Endothelial cell (in vitro differentiated cells): ENCODE results near the gene SMARCC1. TPM values are rescaled to one million over a fixed set of nuclear protein-coding genes. Genes with fewer than 3 reads are reported as not detected.

Experiments used
- DNase-seq: peaks from one replicate; pipeline ENCODE4 v3.0.0; 2021; ENCODE audit warnings: low spot score
- H3K27ac Mint-ChIP-seq: one replicate; pipeline ENCODE4 v1.8.0; 2021; ENCODE audit warnings: mixed read lengths, inconsistent platforms; ENCODE audit not compliant: unreplicated experiment
- H3K27me3 Mint-ChIP-seq: one replicate; pipeline ENCODE4 v1.8.0; 2021; ENCODE audit warnings: mild to moderate bottlenecking, moderate library complexity, mixed read lengths, inconsistent platforms; ENCODE audit not compliant: unreplicated experiment
- H3K36me3 Mint-ChIP-seq: one replicate; pipeline ENCODE4 v1.8.0; 2021; ENCODE audit warnings: mild to moderate bottlenecking, low read depth, mixed read lengths, inconsistent platforms; ENCODE audit not compliant: unreplicated experiment
- H3K4me1 Mint-ChIP-seq: one replicate; pipeline ENCODE4 v1.8.0; 2021; ENCODE audit warnings: mild to moderate bottlenecking, mixed read lengths, inconsistent platforms; ENCODE audit not compliant: unreplicated experiment
- H3K4me3 Mint-ChIP-seq: one replicate; pipeline ENCODE4 v1.8.0; 2021; ENCODE audit warnings: mild to moderate bottlenecking, mixed read lengths, inconsistent platforms; ENCODE audit not compliant: unreplicated experiment
- H3K9me3 Mint-ChIP-seq: one replicate; pipeline ENCODE4 v1.8.0; 2021; ENCODE audit warnings: mixed read lengths, inconsistent platforms; ENCODE audit not compliant: unreplicated experiment
- total RNA-seq: library from RNA; stranded (reverse); fragmentation: NEBNext Ultra II Directional; extraction: Animal tissue kit (Norgen Biotek cat#: 25700); gene quantifications from one replicate; pipeline ENCODE4 v1.2.1, GENCODE V29; 2021; ENCODE audit not compliant: unreplicated experiment
- TF ChIP-seq, protein P1 (sequence below): fragments of 200-600 bp; sonication (generic); IDR thresholded peaks from one replicate; pipeline ENCODE4 v1.5.0; 2021; ENCODE audit warnings: antibody characterized with exemption; ENCODE audit not compliant: unreplicated experiment

Gene SMARCC1
- total RNA-seq, 1 donor from 2014 or later, result 138 TPM

- TF ChIP-seq, protein P1, sequence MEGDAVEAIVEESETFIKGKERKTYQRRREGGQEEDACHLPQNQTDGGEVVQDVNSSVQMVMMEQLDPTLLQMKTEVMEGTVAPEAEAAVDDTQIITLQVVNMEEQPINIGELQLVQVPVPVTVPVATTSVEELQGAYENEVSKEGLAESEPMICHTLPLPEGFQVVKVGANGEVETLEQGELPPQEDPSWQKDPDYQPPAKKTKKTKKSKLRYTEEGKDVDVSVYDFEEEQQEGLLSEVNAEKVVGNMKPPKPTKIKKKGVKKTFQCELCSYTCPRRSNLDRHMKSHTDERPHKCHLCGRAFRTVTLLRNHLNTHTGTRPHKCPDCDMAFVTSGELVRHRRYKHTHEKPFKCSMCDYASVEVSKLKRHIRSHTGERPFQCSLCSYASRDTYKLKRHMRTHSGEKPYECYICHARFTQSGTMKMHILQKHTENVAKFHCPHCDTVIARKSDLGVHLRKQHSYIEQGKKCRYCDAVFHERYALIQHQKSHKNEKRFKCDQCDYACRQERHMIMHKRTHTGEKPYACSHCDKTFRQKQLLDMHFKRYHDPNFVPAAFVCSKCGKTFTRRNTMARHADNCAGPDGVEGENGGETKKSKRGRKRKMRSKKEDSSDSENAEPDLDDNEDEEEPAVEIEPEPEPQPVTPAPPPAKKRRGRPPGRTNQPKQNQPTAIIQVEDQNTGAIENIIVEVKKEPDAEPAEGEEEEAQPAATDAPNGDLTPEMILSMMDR, result no peak
- Mint-ChIP-seq H3K4me3 (no peak overlapping the region), H3K27me3 (no peaks in the 10 kb centered on the region), H3K9me3 (no peaks in the 10 kb centered on the region), H3K27ac (no peak overlapping the region), H3K4me1 (peaks cover 4% of the 10 kb centered on the region), H3K36me3 (peaks cover 43% of the 10 kb centered on the region)
- DNase-seq, result no peak
Observed at GRCh38 chr3:47605652-47606051, 176.0 kb downstream of the SMARCC1 start.

DNA sequence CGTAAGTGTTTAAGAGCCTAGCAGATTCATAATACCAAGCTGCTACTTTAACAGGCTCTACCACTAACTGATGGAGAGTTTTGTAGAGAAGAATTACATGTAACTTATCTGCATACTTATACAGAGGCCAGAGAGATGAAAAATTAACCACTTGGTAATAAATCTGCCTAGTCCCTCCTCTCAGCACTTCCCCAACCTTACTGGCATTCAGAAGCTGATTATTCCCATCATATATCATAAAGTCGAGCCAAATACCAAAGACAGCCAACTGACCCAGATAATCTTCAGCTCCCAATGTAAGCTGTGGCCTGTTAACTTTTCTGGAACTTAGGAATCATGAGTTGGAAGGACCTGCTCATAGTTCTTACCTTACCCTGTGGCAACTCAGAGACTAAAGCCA is 177.5 kb downstream of the SMARCC1 start:
- Mint-ChIP-seq H3K4me3 (no peak overlapping the region), H3K27ac (no peak overlapping the region), H3K4me1 (no peaks in the 10 kb centered on the region), H3K36me3 (peaks cover 39% of the 10 kb centered on the region), H3K27me3 (no peaks in the 10 kb centered on the region), H3K9me3 (no peaks in the 10 kb centered on the region)
- no peak for DNase-seq
- TF ChIP-seq, protein P1, result no peak

DNA sequence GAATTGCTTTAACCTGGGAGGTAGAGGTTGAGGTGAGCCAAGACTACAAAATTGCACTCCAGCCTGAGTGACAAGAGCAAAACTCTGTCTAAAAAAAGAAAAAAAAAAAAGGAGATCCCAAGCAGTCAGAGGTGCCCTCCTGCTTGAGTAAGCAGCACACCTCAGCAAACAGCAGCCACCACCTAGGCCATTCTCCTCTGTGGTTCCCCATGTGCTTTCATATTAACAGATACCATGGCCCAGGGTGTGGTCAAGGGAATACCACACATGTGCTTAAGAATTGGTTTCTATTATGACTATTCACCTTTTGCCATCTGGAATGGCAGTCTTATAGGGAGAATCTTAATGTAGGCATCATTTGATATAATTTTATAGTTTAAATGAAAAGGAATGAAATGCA is 178.4 kb downstream of the SMARCC1 start:
- Mint-ChIP-seq H3K9me3 (no peaks in the 10 kb centered on the region), H3K27me3 (no peaks in the 10 kb centered on the region), H3K4me1 (no peaks in the 10 kb centered on the region), H3K4me3 (no peak overlapping the region), H3K27ac (no peak overlapping the region), H3K36me3 (peaks cover 38% of the 10 kb centered on the region)
- no peak for DNase-seq
- TF ChIP-seq, protein P1, result no peak

- H3K4me1 Mint-ChIP-seq, result no peaks in the 10 kb centered on the region
- TF ChIP-seq, protein P1, result no peak
- no peak overlapping the region for H3K4me3 Mint-ChIP-seq
- H3K9me3 Mint-ChIP-seq, result no peaks in the 10 kb centered on the region
- H3K27me3 Mint-ChIP-seq, result peaks cover 2% of the 10 kb centered on the region
- H3K36me3 Mint-ChIP-seq, result peaks cover 42% of the 10 kb centered on the region
- no peak for DNase-seq
- H3K27ac Mint-ChIP-seq, result no peak overlapping the region
Observed at GRCh38 chr3:47601281-47601680, 180.4 kb downstream of the SMARCC1 start.

DNA sequence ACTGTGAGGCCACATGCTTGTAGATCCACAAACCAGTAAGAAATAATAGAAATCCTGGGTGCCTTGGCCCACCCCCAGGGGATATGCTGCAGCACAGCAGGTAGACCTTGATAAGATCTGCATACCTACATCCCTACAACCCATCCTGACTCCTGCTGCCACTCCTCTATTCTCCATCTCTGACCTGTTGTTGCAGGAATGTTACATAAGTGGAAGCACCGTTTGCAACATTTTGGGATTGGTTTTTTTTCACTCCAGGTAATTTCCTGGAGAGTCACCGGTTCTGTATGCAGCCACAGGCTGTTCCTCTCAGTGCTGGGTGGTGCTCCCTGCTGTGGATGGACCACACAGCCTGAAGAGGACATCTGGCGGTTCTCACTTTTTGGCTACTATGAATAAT is 186.9 kb downstream of the SMARCC1 start:
- Mint-ChIP-seq H3K36me3 (peaks cover 37% of the 10 kb centered on the region), H3K4me1 (peaks cover 9% of the 10 kb centered on the region), H3K4me3 (no peak overlapping the region), H3K27ac (no peak overlapping the region), H3K27me3 (peaks cover 2% of the 10 kb centered on the region), H3K9me3 (no peaks in the 10 kb centered on the region)
- no peak for DNase-seq
- TF ChIP-seq, protein P1, result no peak
